ENCODE data around the gene C1QL4. TPM values are rescaled to one million over a fixed set of nuclear protein-coding genes. Genes with fewer than 3 reads are reported as not detected.
A peak's percentile ranks its signal among the peaks of the same experiment; 100 is the strongest.

Gene C1QL4
- total RNA-seq, 1 experiment from 2014 or later: 0.41 TPM

GRCh38 chr12:49327887-49328286 lies 9.1 kb downstream of the C1QL4 start:
- CTCF ChIA-PET: no interaction called here
- Histone ChIP-seq H3K4me3 (ENCODE audit: low read depth, low read length, poor library complexity, severe bottlenecking) (no peak overlapping the region), H3K27ac (ENCODE audit: low read depth, low read length, poor library complexity, severe bottlenecking) (no peak overlapping the region), H3K9me3 (ENCODE audit: low read depth, low read length, poor library complexity, severe bottlenecking) (no peaks in the 10 kb centered on the region), H3K36me3 (ENCODE audit: insufficient read depth, low read length, poor library complexity, severe bottlenecking) (peaks cover 60% of the 10 kb centered on the region), H3K4me1 (ENCODE audit: insufficient read depth, low read length, poor library complexity, severe bottlenecking) (peaks cover 7% of the 10 kb centered on the region), H3K27me3 (replicated peaks; ENCODE audit: insufficient read depth, low read depth, low read length, poor library complexity) (no peaks in the 10 kb centered on the region)
- intact Hi-C loops (cut with micrococcal nuclease; ENCODE audit: unreplicated experiment): no loop called here
- POLR2A ChIA-PET (ENCODE audit: low non-redundant PET): no interaction called here
- no peak for DNase-seq (ENCODE audit: low spot score)
- BruUV-seq (replicated peaks): no TSS peak
- TF ChIP-seq EZH2 (IDR thresholded peaks at IDR 0.05; ENCODE audit: borderline replicate concordance, low read depth, low read length, poor library complexity, severe bottlenecking): no peak

DNA sequence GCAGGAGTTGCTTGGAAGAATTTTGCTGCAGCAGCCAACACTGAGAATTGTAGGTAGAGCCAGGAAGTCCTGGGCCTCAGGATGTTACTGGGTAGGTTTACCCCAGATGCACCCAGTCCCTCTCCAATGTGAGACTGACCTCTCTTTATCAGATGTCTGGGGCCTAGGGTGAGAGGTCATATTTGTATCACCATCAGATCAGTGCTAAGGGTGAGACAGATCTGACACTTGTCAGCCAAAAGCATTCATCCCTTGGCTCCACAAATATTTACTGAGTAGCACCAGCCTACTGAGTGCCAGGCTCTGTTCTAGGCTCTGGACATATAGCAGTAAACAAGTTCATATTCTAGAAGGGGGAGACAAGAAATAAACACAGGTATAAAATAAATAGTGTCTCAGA lies 9.6 kb downstream of the C1QL4 start:
- Histone ChIP-seq H3K4me3 (ENCODE audit: low read depth, low read length, poor library complexity, severe bottlenecking) (no peak overlapping the region), H3K9me3 (ENCODE audit: low read depth, low read length, poor library complexity, severe bottlenecking) (no peaks in the 10 kb centered on the region), H3K4me1 (ENCODE audit: insufficient read depth, low read length, poor library complexity, severe bottlenecking) (peaks cover 8% of the 10 kb centered on the region), H3K36me3 (ENCODE audit: insufficient read depth, low read length, poor library complexity, severe bottlenecking) (peaks cover 60% of the 10 kb centered on the region), H3K27me3 (replicated peaks; ENCODE audit: insufficient read depth, low read depth, low read length, poor library complexity) (no peaks in the 10 kb centered on the region), H3K27ac (ENCODE audit: low read depth, low read length, poor library complexity, severe bottlenecking) (no peak overlapping the region)
- TF ChIP-seq EZH2 (IDR thresholded peaks at IDR 0.05; ENCODE audit: borderline replicate concordance, low read depth, low read length, poor library complexity, severe bottlenecking): no peak
- TF ChIP-seq, protein P1, sequence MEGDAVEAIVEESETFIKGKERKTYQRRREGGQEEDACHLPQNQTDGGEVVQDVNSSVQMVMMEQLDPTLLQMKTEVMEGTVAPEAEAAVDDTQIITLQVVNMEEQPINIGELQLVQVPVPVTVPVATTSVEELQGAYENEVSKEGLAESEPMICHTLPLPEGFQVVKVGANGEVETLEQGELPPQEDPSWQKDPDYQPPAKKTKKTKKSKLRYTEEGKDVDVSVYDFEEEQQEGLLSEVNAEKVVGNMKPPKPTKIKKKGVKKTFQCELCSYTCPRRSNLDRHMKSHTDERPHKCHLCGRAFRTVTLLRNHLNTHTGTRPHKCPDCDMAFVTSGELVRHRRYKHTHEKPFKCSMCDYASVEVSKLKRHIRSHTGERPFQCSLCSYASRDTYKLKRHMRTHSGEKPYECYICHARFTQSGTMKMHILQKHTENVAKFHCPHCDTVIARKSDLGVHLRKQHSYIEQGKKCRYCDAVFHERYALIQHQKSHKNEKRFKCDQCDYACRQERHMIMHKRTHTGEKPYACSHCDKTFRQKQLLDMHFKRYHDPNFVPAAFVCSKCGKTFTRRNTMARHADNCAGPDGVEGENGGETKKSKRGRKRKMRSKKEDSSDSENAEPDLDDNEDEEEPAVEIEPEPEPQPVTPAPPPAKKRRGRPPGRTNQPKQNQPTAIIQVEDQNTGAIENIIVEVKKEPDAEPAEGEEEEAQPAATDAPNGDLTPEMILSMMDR (conservative IDR thresholded peaks at IDR 0.05; ENCODE audit: low read depth, low read length): no peak
- intact Hi-C loops (cut with micrococcal nuclease; ENCODE audit: unreplicated experiment): no loop called here
- DNase-seq (ENCODE audit: low spot score): no peak
- POLR2A ChIA-PET (ENCODE audit: low non-redundant PET): no interaction called here
- no TSS peak for BruUV-seq (replicated peaks)
- CTCF ChIA-PET: no interaction called here

DNA sequence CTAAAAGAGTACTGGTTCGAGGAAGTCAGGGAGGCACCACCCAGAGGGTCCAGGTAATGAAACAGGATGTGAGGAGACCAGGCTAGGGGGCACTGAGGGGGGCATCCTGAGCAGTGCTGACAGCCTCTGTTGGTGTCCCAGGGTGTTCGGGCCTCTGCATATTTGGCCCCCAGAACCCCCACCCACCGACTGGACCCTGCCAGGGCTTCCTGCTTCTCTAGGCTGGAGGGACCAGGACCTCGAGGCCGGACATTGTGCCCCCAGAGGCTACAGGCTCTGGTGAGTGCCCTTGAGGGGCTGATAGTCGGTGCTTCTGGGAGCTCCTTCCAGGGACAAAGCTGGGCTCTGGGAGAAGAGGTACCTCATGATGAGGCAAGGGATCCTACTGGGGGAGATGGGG lies 11.4 kb downstream of the C1QL4 start:
- ChIA-PET CTCF (no interaction called here), POLR2A (ENCODE audit: low non-redundant PET) (no interaction called here)
- Histone ChIP-seq H3K4me3 (ENCODE audit: low read depth, low read length, poor library complexity, severe bottlenecking) (no peak overlapping the region), H3K27me3 (replicated peaks; ENCODE audit: insufficient read depth, low read depth, low read length, poor library complexity) (no peaks in the 10 kb centered on the region), H3K27ac (ENCODE audit: low read depth, low read length, poor library complexity, severe bottlenecking) (peak overlapping the region; percentile 7), H3K9me3 (ENCODE audit: low read depth, low read length, poor library complexity, severe bottlenecking) (no peaks in the 10 kb centered on the region), H3K4me1 (ENCODE audit: insufficient read depth, low read length, poor library complexity, severe bottlenecking) (peaks cover 13% of the 10 kb centered on the region), H3K36me3 (ENCODE audit: insufficient read depth, low read length, poor library complexity, severe bottlenecking) (peaks cover 53% of the 10 kb centered on the region)
- BruUV-seq (replicated peaks): no TSS peak
- intact Hi-C loops (cut with micrococcal nuclease; ENCODE audit: unreplicated experiment): no loop called here
- no peak for DNase-seq (ENCODE audit: low spot score)
- TF ChIP-seq, protein P1 (conservative IDR thresholded peaks at IDR 0.05; ENCODE audit: low read depth, low read length): no peak
- no peak for TF ChIP-seq EZH2 (IDR thresholded peaks at IDR 0.05; ENCODE audit: borderline replicate concordance, low read depth, low read length, poor library complexity, severe bottlenecking)

DNA sequence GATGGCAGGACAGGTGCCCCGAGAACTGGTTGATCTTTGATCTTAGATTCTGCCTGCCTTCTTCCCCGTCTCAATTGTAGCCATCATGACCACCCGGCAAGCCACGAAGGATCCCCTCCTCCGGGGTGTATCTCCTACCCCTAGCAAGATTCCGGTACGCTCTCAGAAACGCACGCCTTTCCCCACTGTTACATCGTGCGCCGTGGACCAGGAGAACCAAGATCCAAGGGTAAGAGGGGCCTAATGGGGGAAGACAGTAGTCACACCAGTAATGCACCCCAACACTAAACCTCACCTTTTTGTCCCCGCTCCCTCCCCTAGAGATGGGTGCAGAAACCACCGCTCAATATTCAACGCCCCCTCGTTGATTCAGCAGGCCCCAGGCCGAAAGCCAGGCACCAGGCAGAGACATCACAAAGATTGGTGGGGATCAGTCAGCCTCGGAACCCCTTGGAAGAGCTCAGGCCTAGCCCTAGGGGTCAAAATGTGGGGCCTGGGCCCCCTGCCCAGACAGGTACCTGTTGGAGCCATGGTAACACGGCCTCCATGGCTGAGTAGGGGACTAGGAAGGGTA lies 13.4 kb downstream of the C1QL4 start:
- CTCF ChIA-PET: interaction anchor here (0.8 to 2.4 kb wide), 3 partner anchors 8 to 24 kb away, joined by 4 to 12 read pairs (median 5); no protein-coding TSS in a partner anchor
- Histone ChIP-seq H3K4me1 (ENCODE audit: insufficient read depth, low read length, poor library complexity, severe bottlenecking) (peaks cover 13% of the 10 kb centered on the region), H3K36me3 (ENCODE audit: insufficient read depth, low read length, poor library complexity, severe bottlenecking) (peaks cover 34% of the 10 kb centered on the region), H3K27ac (ENCODE audit: low read depth, low read length, poor library complexity, severe bottlenecking) (peak overlapping the region; percentile 86), H3K27me3 (replicated peaks; ENCODE audit: insufficient read depth, low read depth, low read length, poor library complexity) (no peaks in the 10 kb centered on the region), H3K9me3 (ENCODE audit: low read depth, low read length, poor library complexity, severe bottlenecking) (no peaks in the 10 kb centered on the region), H3K4me3 (ENCODE audit: low read depth, low read length, poor library complexity, severe bottlenecking) (peak overlapping the region; percentile 86)
- intact Hi-C loops (cut with micrococcal nuclease; ENCODE audit: unreplicated experiment): no loop called here
- POLR2A ChIA-PET (ENCODE audit: low non-redundant PET): interaction anchor here (0.6 kb wide), 3 partner anchors 35 to 1310 kb away, joined by 3 read pairs; no protein-coding TSS in a partner anchor
- DNase-seq (ENCODE audit: low spot score): no peak
- BruUV-seq (replicated peaks): TSS peak; percentile 80
- TF ChIP-seq, protein P1 (conservative IDR thresholded peaks at IDR 0.05; ENCODE audit: low read depth, low read length): no peak
- no peak for TF ChIP-seq EZH2 (IDR thresholded peaks at IDR 0.05; ENCODE audit: borderline replicate concordance, low read depth, low read length, poor library complexity, severe bottlenecking)

Data from A673 (cell line).